GM12892 (cell line): ENCODE measurements around the gene NSDHL.

Source experiments
- DNase-seq: peaks from one replicate; pipeline ENCODE4 v3.0.0; 2011; ENCODE audit not compliant: insufficient read length
- FAIRE-seq: peaks from 2 replicates; lab custom pipeline; 2011; peaks lifted over from hg19 to GRCh38; lab: Jason Lieb, UNC
- POLR2A ChIP-seq: IDR thresholded peaks from 2 replicates; pipeline ENCODE4 v1.6.1; 2011; ENCODE audit warnings: low read depth, low read length, control low read depth
- POLR2AphosphoS5 ChIP-seq: IDR thresholded peaks from 2 replicates; pipeline ENCODE4 v1.6.1; 2011; ENCODE audit warnings: low read depth, low read length, control low read depth
- TAF1 ChIP-seq: IDR thresholded peaks from 2 replicates; pipeline ENCODE4 v1.6.1; 2011; ENCODE audit warnings: low read depth, mild to moderate bottlenecking, control low read depth, low read length, borderline replicate concordance

NSDHL gene

DNA sequence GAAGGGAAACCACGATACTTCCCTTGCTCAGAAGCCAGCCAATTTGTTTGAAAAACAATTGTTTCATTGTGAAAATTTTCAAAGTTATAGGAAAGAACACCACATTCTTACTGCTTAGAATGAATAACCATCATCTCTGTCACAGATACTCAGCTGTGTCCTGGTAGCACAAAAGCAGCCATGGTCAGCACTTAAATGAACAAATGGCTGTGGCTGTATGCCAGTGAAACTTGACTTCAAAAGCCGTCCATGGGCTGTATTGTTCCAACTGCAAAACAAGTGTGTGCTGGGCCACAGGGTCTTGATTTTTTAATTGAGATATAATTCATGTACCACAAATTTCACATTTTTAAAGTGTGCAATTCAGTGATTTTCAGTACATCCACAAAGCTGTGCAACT lies 19.6 kb downstream of the NSDHL start:
- TF ChIP-seq POLR2A (no peak), TAF1 (no peak)
- DNase-seq (no peak), FAIRE-seq (no peak)

DNA sequence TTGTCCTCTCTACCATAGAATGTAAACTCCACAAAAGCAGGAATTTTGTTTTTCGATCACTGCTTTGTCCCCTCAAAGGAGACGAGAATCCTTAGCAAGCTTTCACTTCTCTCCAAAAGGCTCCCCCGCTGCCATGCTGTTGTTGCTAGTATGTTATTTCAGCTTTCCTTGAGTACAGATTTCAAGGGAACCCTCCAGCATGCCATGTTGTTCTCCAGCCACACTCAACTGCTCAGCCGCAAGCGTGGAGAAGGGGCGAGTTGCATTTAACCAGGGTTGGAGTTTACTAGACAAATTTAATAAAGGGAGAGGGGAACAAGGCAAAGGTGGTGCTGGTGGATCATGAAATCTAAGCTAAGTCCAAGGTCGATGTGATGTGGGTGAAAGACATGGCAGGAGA lies 23.1 kb downstream of the NSDHL start:
- DNase-seq (no peak), FAIRE-seq (no peak)
- TF ChIP-seq TAF1 (no peak), POLR2AphosphoS5 (no peak), POLR2A (no peak)

DNA sequence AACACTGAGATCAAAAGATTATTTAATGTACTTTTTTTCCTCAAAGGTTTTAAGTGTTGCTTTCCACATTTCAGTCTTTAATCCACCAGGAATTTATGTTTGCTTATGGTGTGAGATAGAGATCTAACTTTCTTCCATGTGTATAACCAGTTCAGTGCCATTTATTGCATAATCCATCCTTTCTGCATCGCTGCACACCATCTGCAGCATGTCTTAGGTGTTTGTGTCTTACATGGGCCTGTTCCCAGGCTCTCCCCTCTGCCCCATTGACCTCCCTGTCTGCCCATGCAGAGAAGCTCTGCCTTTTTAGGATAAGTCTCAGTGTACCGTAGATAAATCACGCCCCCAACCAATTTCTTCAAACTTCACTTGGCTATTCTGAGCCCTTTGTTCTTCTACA lies 30.3 kb downstream of the NSDHL start:
- TF ChIP-seq TAF1 (no peak), POLR2A (no peak), POLR2AphosphoS5 (no peak)
- no peak for FAIRE-seq

DNA sequence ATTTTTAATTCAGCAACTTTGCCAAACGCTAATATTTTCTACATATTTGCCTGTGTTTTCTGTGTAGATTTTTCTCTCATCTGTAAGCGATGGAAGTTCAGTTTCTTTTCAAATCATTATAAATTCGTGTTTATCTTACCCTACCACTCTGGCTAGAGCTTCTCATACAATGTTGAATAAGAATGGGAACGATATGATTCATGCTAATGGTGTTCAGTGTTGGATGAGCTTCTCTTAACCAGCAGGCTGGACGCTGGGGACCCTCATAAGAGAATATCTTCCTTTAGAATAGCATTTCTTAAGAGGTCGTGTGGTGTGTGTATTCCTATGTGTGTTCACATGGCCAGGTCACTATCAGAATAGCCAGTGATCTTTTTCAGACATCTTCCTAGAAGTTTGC lies 31.0 kb downstream of the NSDHL start:
- DNase-seq (no peak), FAIRE-seq (no peak)
- TF ChIP-seq TAF1, result no peak
- TF ChIP-seq POLR2A, result no peak
- TF ChIP-seq POLR2AphosphoS5, result no peak

More for the DNA sequence above, 30.3 kb downstream of the NSDHL start:
- no peak for DNase-seq

DNA sequence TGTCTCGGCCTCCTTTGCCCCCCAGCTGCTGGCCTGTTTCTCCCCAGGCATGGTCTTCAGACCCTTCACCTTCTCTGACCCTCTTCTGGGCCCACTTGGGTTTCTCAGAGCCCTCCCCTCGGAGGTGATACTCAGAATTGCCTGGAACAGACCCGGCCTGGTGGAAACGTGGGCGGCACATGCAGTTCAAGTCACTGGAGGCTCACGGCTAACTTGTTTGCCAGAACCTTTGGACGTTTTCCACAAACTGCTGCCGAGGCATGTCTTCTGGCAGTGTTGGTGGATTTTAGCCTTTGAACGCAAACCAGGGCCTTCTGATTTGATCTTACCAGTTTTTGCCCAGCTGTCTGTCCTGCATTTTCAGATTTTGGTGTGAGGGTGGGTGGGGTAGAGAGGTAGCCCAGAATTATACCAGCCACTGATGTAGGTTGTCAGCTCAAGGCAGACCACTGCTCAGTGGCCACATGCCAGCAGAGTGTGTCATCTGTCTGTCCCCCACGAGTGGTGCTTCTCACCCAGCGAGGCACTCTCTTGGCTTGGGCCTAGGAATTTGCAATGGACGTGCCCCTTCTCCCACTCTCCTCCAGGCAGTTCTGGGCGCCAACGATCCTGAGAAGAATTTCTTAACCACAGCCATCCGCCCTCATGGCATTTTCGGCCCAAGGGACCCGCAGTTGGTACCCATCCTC lies 34.5 kb downstream of the NSDHL start:
- TF ChIP-seq POLR2AphosphoS5 (no peak), TAF1 (no peak), POLR2A (no peak)
- FAIRE-seq (no peak), DNase-seq (no peak)

DNA sequence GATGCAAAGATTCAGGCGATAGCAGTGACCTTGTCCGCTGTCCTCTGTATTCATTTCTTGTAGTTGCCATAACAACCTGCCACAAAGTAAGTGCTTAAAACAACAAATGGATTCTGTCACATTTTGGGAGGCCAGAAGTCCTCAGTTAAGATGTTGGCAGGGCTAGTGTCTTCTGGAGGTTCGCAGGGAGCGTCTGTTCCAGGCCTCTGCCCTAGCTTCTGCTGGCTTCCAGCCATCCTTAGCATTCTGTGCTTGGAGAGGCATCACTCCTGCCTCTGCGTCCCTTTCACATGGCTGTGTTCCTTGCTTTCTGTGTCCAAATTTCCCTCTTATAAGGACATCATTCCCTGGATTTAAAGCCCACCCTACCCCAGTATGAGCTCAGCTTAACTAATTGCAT lies 35.5 kb downstream of the NSDHL start:
- DNase-seq (no peak), FAIRE-seq (no peak)
- no peak for TF ChIP-seq POLR2AphosphoS5
- no peak for TF ChIP-seq POLR2A
- TF ChIP-seq TAF1, result no peak

DNA sequence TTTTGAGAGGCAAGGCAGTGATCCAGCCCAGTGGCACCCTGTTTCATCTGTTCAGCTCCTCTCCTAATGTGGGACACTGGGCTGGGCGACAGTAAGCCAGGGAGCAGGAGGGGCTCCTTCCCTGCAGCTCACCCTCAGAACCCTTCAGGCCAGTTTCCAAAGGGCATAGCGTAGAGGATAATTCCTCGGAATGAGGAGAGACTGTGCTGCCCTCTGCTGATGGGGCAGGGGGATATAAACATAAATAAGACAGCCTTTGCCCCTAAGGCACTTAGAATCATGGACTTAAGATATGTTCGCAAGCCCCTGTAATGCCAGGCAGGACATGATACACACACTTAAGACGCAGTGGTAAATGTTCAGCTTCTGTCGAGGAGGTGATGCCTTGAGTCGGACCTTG lies 39.1 kb downstream of the NSDHL start:
- no peak for TF ChIP-seq POLR2AphosphoS5
- no peak for TF ChIP-seq TAF1
- DNase-seq, result no peak
- no peak for FAIRE-seq

DNA sequence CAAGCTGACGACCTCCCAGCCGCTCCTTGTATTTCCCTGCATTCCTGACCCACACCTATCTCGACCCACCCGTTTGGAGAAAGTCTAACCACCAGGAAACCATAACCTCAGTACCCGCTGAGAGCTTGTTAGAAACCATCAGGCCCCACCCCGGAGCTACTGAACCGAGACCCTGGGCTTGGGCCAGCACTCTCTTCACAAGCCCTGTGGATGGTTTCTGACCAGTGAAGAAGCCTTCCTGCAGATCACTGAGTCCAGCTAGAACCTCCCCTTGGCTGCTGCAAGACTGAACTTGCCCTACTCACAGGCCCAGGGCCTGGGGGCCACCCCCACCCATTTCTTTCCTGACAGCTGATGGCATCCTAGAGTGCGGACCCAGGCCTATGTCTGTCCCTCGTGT lies 40.4 kb downstream of the NSDHL start:
- FAIRE-seq (no peak), DNase-seq (no peak)
- TF ChIP-seq POLR2A (no peak), POLR2AphosphoS5 (no peak), TAF1 (no peak)

DNA sequence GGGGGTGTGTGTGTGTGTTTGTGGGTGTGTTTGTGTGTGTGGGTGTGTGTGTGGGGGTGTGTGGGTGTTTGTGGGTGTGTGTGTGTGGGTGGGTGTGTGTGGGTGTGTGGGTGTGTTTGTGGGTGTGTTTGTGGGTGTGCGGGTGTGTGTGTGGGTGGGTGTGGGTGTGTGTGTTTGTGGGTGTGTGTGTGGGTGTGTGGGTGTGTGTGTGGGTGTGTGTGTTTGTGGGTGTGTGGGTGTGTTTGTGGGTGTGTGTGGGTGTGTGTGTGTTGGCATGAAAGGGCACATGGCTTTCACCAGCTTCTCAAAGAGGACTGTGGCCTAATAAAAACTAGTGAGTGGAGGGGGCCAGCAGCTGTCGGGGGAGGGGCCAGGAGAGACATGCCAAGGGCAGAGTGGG lies 41.7 kb downstream of the NSDHL start:
- FAIRE-seq (no peak), DNase-seq (no peak)
- no peak for TF ChIP-seq TAF1
- no peak for TF ChIP-seq POLR2A
- no peak for TF ChIP-seq POLR2AphosphoS5

DNA sequence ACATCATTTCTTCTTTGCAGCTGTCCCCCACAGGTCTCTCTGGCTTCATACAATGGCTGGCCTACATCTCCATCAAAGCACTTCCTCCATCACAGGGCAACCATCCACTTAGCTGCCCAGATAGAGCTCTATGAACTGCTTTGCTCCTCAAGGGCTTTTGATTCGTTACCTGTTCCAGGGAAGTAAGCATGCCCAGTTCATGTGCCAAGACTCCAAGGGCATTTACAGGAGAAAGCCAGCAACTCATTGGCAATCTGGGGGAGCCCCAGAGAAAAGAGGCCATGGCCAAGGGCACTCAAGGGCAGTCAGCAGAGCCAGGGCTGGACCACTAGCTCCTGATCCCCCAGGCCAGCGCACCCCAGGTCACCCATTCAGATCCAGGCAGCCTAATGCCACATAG lies 42.5 kb downstream of the NSDHL start:
- no peak for TF ChIP-seq TAF1
- no peak for TF ChIP-seq POLR2AphosphoS5
- TF ChIP-seq POLR2A, result no peak
- FAIRE-seq (no peak), DNase-seq (no peak)

DNA sequence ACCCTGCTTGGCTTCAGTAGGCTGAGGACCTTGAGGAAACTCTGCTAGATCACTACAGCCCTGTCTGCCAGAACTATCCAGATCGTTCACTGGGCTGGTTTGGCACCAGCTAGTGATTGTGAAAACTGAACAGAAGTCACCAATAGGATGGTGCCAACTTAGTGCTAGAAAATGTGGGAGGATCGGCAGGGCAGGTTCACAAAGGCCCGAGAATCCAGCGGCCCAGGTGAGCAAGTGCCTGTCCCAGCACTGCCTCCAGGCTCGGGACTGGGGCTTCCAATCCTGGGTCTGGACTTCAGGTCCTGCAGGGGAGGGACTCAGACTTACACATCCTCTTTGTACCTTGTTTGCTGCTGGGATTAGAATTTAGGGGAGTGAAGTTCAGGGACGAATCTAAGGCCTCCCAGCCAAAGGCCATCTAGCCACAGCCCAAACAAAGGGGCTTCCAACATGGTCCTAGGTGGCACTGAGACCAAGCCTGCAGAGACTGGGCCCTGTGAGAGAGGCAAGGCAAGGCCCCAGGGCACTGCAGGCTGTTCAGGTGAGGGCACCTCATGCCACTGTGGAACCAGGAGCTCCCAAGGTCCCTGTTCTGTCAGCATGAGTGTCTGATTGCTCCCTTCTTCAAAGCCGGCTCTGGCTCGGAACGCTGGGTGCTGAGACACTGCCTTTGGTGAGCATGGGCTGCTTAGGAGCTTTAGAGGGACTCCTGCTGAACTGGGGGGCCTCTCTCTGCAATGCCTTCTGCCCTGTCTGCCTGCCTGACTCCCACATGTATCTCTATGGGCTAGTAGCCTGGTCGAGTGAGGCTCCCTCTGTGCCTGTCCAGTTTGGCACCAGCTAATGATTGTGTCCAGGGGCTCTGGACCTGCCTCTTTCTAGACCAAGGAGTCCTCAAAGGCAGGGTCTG lies 46.3 kb downstream of the NSDHL start:
- DNase-seq, result no peak
- no peak for TF ChIP-seq POLR2AphosphoS5
- TF ChIP-seq POLR2A, result no peak
- no peak for TF ChIP-seq TAF1
- no peak for FAIRE-seq
